DOHH2 (cell line): ENCODE measurements around the gene PID1.
"Not testable (repeated sequence)": the region's sequence is repeated elsewhere in the genome, so short reads cannot be mapped to it uniquely, and the experiment has no call there.

Experiments used
- EZH2phosphoT487 ChIP-seq: fragments of 200-600 bp; sonication (generic); IDR thresholded peaks from 2 replicates; pipeline ENCODE4 v1.6.1; 2017; ENCODE audit warnings: borderline replicate concordance, mild to moderate bottlenecking, antibody characterized with exemption, low read length, moderate library complexity, mixed read lengths
- TF ChIP-seq, protein P1 (sequence below): fragments of 200-600 bp; sonication (generic); IDR thresholded peaks from one replicate; pipeline ENCODE4 v1.5.1; 2014; ENCODE audit warnings: antibody characterized with exemption, mild to moderate bottlenecking, low read depth, low read length; ENCODE audit not compliant: poor library complexity, severe bottlenecking

DNA sequence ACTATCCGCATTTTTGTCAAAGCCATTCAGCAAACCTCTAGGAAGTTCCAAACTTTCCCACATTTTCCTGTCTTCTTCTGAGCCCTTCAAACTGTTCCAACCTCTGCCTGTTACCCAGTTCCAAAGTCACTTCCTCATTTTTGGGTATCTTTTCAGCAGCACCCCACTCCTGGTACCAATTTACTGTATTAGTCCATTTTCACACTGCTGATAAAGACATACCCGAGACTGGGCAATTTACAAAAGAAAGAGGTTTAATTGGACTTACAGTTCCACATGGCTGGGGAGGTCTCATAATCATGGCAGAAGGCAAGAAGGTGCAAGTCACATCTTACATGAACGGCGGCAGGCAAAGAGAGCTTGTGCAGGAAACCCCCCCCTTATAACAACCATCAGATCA is 84.0 kb downstream of the PID1 start:
- TF ChIP-seq, protein P1, sequence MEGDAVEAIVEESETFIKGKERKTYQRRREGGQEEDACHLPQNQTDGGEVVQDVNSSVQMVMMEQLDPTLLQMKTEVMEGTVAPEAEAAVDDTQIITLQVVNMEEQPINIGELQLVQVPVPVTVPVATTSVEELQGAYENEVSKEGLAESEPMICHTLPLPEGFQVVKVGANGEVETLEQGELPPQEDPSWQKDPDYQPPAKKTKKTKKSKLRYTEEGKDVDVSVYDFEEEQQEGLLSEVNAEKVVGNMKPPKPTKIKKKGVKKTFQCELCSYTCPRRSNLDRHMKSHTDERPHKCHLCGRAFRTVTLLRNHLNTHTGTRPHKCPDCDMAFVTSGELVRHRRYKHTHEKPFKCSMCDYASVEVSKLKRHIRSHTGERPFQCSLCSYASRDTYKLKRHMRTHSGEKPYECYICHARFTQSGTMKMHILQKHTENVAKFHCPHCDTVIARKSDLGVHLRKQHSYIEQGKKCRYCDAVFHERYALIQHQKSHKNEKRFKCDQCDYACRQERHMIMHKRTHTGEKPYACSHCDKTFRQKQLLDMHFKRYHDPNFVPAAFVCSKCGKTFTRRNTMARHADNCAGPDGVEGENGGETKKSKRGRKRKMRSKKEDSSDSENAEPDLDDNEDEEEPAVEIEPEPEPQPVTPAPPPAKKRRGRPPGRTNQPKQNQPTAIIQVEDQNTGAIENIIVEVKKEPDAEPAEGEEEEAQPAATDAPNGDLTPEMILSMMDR, result not testable (repeated sequence)
- TF ChIP-seq EZH2phosphoT487, result not testable (repeated sequence)
